Mucosa of stomach (tissue), 1 donor: ENCODE data around the gene SRRM2.

Experiments
- H3K27me3 ChIP-seq: one replicate; pipeline ENCODE4 v1.7.0; 2013; ENCODE audit warnings: mild to moderate bottlenecking, low read length; ENCODE audit not compliant: control insufficient read depth, insufficient read depth
- H3K36me3 ChIP-seq: one replicate; pipeline ENCODE4 v1.7.0; 2013; ENCODE audit warnings: low read length; ENCODE audit not compliant: control insufficient read depth, insufficient read depth
- H3K4me1 ChIP-seq: one replicate; pipeline ENCODE4 v1.7.0; 2013; ENCODE audit warnings: mild to moderate bottlenecking, low read length; ENCODE audit not compliant: control insufficient read depth, insufficient read depth
- H3K4me3 ChIP-seq: one replicate; pipeline ENCODE4 v1.7.0; 2013; ENCODE audit warnings: low read length
- H3K9ac ChIP-seq: one replicate; pipeline ENCODE4 v1.7.0; 2013; ENCODE audit warnings: mild to moderate bottlenecking, low read length, moderate library complexity
- H3K9me3 ChIP-seq: one replicate; pipeline ENCODE4 v1.7.0; 2013; ENCODE audit warnings: mild to moderate bottlenecking, low read length, moderate library complexity; ENCODE audit not compliant: control insufficient read depth
- donor health status: Pancreatic carcinoma.

SRRM2 gene

DNA sequence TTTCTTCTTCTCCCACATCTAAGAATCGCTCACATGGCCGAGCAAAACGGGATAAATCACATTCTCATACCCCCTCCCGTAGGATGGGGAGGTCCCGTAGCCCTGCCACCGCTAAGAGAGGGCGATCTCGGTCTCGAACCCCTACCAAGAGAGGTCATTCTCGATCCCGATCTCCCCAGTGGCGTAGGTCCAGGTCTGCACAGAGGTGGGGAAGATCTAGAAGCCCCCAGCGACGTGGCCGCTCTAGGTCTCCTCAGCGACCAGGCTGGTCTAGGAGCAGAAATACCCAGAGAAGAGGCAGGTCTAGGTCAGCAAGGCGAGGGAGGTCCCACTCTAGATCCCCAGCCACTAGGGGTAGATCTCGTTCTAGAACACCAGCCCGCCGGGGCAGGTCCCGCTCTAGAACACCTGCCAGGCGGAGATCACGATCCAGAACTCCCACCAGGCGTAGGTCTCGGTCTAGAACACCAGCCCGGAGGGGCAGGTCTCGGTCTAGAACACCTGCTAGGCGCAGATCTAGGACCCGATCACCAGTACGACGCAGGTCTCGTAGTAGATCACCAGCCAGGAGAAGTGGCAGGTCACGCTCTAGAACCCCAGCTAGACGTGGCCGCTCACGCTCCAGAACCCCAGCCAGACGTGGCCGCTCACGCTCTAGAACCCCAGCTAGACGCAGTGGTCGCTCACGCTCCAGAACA, 9.6 kb downstream of the SRRM2 start:
- Histone ChIP-seq H3K9me3 (no peaks in the 10 kb centered on the region), H3K4me1 (no peaks in the 10 kb centered on the region), H3K9ac (no peak overlapping the region), H3K4me3 (no peak overlapping the region), H3K27me3 (no peaks in the 10 kb centered on the region), H3K36me3 (peaks cover 72% of the 10 kb centered on the region)

DNA sequence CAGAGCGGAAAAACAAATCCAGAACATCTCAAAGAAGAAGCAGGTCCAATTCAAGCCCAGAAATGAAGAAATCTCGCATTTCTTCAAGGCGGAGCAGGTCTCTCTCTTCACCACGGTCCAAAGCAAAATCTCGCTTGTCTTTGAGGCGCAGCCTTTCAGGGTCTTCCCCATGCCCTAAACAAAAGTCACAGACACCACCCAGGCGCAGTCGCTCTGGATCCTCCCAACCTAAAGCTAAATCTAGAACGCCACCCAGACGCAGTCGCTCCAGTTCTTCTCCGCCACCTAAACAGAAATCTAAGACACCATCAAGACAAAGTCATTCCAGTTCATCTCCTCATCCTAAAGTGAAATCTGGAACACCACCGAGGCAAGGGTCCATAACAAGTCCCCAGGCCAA, 10.3 kb downstream of the SRRM2 start:
- H3K4me3 ChIP-seq = no peak overlapping the region
- no peaks in the 10 kb centered on the region for H3K4me1 ChIP-seq
- H3K36me3 ChIP-seq = peaks cover 78% of the 10 kb centered on the region
- no peaks in the 10 kb centered on the region for H3K9me3 ChIP-seq
- no peaks in the 10 kb centered on the region for H3K27me3 ChIP-seq
- no peak overlapping the region for H3K9ac ChIP-seq

DNA sequence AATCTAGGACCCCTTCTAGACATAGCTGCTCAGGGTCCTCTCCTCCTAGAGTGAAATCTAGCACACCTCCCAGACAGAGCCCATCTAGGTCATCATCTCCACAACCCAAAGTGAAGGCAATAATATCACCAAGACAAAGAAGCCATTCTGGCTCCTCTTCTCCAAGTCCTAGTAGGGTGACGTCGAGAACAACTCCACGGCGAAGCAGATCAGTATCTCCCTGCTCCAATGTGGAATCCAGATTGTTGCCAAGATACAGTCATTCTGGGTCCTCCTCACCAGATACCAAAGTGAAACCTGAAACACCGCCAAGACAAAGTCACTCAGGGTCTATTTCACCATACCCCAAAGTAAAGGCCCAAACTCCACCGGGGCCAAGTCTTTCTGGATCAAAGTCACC, 10.7 kb downstream of the SRRM2 start:
- Histone ChIP-seq H3K4me3 (no peak overlapping the region), H3K36me3 (peaks cover 82% of the 10 kb centered on the region), H3K9ac (no peak overlapping the region), H3K27me3 (no peaks in the 10 kb centered on the region), H3K4me1 (peaks cover under 1% of the 10 kb centered on the region), H3K9me3 (no peaks in the 10 kb centered on the region)

DNA sequence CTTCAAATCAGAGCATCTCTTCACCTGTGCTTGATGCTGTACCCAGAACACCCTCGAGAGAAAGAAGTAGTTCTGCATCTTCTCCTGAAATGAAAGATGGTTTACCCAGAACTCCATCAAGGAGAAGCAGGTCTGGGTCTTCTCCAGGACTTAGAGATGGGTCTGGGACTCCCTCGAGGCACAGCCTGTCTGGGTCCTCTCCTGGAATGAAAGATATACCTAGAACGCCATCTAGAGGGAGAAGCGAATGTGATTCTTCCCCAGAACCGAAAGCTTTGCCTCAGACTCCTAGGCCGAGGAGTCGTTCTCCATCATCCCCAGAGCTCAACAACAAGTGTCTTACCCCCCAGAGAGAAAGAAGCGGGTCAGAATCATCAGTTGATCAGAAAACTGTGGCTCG, 12.3 kb downstream of the SRRM2 start:
- peaks cover 83% of the 10 kb centered on the region for H3K36me3 ChIP-seq
- no peaks in the 10 kb centered on the region for H3K9me3 ChIP-seq

DNA sequence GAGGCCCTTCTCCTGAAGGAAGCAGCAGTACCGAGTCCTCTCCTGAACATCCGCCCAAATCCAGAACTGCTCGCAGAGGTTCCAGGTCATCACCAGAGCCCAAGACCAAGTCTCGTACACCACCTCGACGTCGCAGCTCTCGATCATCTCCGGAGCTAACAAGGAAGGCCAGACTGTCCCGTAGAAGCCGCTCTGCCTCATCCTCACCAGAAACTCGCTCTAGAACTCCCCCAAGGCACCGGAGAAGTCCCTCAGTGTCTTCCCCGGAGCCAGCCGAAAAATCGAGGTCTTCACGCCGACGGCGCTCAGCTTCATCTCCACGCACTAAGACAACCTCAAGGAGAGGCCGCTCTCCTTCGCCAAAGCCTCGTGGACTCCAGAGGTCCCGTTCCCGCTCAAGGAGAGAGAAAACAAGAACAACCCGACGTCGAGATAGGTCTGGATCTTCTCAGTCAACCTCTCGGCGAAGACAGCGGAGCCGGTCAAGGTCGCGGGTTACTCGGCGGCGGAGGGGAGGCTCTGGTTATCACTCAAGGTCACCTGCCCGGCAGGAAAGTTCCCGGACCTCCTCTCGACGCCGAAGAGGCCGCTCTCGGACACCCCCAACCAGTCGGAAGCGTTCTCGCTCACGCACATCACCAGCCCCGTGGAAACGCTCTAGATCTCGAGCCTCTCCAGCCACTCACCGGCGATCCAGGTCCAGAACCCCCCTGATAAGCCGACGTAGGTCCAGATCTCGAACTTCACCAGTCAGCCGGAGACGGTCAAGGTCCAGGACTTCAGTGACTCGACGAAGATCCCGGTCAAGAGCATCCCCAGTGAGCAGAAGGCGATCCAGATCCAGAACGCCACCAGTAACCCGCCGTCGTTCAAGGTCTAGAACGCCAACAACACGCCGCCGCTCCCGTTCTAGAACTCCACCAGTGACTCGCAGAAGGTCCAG, 13.3 kb downstream of the SRRM2 start:
- Histone ChIP-seq H3K4me3 (no peak overlapping the region), H3K27me3 (no peaks in the 10 kb centered on the region), H3K36me3 (peaks cover 81% of the 10 kb centered on the region), H3K9ac (no peak overlapping the region), H3K9me3 (no peaks in the 10 kb centered on the region), H3K4me1 (peaks cover 26% of the 10 kb centered on the region)

More for the DNA sequence above, 12.3 kb downstream of the SRRM2 start:
- Histone ChIP-seq H3K27me3 (no peaks in the 10 kb centered on the region), H3K4me1 (peaks cover 15% of the 10 kb centered on the region), H3K9ac (no peak overlapping the region), H3K4me3 (no peak overlapping the region)

DNA sequence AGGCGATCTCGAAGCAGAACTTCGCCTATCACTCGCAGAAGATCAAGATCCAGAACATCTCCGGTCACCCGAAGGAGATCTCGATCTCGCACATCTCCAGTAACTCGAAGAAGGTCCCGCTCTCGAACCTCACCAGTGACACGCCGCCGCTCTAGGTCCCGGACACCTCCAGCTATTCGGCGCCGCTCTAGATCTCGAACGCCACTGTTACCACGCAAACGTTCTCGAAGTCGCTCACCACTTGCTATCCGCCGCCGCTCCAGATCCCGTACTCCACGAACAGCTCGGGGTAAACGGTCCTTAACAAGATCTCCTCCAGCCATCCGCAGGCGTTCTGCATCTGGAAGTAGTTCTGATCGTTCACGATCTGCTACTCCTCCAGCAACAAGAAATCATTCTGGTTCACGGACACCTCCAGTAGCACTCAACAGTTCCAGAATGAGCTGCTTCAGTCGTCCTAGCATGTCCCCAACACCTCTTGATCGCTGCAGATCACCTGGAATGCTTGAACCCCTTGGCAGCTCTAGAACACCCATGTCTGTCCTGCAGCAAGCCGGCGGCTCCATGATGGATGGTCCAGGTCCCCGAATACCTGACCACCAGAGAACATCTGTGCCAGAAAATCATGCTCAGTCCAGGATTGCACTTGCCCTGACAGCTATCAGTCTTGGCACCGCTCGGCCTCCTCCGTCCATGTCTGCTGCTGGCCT, 14.1 kb downstream of the SRRM2 start:
- Histone ChIP-seq H3K36me3 (peaks cover 79% of the 10 kb centered on the region), H3K27me3 (no peaks in the 10 kb centered on the region), H3K9ac (no peak overlapping the region), H3K4me1 (peaks cover 27% of the 10 kb centered on the region), H3K9me3 (no peaks in the 10 kb centered on the region), H3K4me3 (no peak overlapping the region)

DNA sequence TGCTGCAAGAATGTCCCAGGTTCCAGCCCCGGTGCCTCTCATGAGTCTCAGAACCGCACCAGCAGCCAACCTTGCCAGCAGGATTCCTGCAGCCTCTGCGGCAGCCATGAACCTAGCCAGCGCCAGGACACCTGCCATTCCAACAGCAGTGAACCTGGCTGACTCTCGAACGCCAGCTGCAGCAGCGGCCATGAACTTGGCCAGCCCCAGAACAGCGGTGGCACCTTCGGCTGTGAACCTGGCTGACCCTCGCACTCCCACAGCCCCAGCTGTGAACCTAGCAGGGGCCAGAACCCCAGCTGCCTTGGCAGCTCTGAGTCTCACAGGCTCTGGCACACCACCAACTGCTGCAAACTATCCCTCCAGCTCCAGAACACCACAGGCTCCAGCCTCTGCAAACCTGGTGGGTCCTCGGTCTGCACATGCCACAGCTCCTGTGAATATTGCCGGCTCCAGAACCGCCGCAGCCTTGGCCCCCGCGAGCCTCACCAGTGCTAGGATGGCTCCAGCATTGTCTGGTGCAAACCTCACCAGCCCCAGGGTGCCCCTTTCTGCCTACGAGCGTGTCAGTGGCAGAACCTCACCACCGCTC, 14.8 kb downstream of the SRRM2 start:
- Histone ChIP-seq H3K27me3 (no peaks in the 10 kb centered on the region), H3K9ac (no peak overlapping the region), H3K4me3 (no peak overlapping the region), H3K4me1 (peaks cover 27% of the 10 kb centered on the region), H3K9me3 (no peaks in the 10 kb centered on the region), H3K36me3 (peaks cover 79% of the 10 kb centered on the region)

DNA sequence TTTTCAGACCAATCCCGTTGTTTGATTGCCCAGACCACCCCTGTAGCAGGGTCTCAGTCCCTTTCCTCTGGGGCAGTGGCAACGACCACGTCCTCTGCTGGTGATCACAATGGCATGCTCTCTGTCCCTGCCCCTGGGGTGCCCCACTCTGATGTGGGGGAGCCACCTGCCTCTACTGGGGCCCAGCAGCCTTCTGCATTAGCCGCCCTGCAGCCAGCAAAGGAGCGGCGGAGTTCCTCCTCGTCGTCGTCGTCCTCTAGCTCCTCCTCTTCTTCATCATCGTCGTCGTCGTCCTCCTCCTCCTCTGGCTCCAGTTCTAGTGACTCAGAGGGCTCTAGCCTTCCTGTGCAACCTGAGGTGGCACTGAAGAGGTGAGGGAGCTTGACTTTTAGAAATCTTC, 15.5 kb downstream of the SRRM2 start:
- peaks cover 27% of the 10 kb centered on the region for H3K4me1 ChIP-seq
- no peak overlapping the region for H3K4me3 ChIP-seq
- no peak overlapping the region for H3K9ac ChIP-seq

DNA sequence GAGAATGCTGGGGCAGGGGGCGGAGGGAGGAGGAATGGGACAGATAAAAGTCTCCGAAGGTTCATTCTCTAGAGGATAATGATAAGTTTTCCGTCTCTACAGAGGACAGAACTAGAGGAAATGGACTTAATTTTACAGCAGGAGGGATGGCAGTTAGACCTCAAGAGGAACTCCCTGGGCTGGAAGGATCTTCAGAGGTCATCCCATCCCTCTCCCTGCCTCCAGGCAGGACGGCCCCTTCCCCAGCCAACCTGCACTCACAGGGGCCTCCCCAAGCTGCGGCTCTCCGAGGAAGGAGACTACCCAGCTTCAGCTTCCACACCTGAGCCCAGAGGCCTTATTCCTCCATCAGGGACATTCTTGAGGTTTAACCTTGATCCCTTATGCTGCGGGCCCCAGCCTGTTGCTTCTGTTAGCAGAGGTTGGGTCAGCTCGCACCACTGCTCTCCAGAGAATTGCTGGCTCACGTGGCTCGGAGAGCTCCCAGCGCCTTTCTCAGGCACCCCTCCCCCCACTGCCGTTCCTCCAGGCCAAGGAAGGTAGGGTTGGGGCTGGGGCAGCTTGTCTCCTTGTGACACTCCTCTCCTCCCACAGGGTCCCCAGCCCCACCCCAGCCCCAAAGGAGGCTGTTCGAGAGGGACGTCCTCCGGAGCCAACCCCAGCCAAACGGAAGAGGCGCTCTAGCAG, 16.1 kb downstream of the SRRM2 start:
- no peaks in the 10 kb centered on the region for H3K9me3 ChIP-seq

More for the DNA sequence above, 15.5 kb downstream of the SRRM2 start:
- Histone ChIP-seq H3K9me3 (no peaks in the 10 kb centered on the region), H3K27me3 (no peaks in the 10 kb centered on the region), H3K36me3 (peaks cover 72% of the 10 kb centered on the region)

DNA sequence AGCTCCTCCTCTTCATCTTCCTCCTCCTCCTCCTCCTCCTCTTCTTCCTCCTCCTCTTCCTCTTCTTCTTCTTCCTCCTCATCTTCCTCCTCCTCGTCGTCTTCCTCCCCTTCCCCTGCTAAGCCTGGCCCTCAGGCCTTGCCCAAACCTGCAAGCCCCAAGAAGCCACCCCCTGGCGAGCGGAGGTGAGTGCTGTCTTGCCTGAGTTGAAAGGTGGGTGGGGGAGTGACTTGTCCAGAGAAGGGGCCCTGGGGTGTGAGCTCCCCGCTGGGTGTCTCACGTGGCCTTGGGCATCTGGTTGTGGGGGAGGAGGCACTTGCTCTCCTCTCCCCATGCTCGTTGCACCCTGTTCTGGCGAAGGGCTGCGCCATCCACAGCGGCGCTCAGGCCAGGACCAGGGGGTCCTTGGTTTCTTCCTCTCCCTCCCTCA, 16.7 kb downstream of the SRRM2 start:
- Histone ChIP-seq H3K4me1 (peaks cover 27% of the 10 kb centered on the region), H3K27me3 (no peaks in the 10 kb centered on the region), H3K36me3 (peaks cover 69% of the 10 kb centered on the region), H3K4me3 (no peak overlapping the region), H3K9ac (no peak overlapping the region), H3K9me3 (no peaks in the 10 kb centered on the region)

More for the DNA sequence above, 16.1 kb downstream of the SRRM2 start:
- Histone ChIP-seq H3K36me3 (peaks cover 72% of the 10 kb centered on the region), H3K4me3 (peak overlapping the region; percentile 11), H3K27me3 (no peaks in the 10 kb centered on the region), H3K4me1 (peaks cover 27% of the 10 kb centered on the region), H3K9ac (no peak overlapping the region)

DNA sequence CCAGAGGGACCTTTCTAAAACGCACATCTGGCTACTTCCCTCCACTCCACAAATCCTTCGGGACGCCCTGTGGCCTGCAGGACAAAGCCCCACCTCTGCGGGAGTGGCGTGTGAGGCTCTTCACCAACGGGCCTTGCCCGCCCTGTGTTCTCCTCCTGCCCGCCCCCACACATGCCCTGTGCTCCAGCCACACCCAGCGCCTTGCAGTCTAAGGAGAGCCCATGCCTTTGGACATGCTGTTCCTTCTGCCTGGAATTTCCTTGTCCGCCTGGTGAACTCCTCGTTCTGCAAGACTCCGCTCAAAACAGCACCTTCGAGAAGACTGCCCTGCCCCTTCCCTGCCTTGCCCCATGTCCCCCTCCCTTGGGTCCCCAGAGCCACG, 17.2 kb downstream of the SRRM2 start:
- peaks cover 65% of the 10 kb centered on the region for H3K36me3 ChIP-seq
- H3K27me3 ChIP-seq = no peaks in the 10 kb centered on the region
- H3K9ac ChIP-seq = no peak overlapping the region
- H3K4me3 ChIP-seq = no peak overlapping the region
- peaks cover 27% of the 10 kb centered on the region for H3K4me1 ChIP-seq
- no peaks in the 10 kb centered on the region for H3K9me3 ChIP-seq
